22Rv1 (cell line): Measurements from ENCODE around the gene P2RY14.

Experiments
- CTCF ChIP-seq: fragments of 450-650 bp; IDR thresholded peaks from 2 replicates; pipeline ENCODE4 v1.5.1; 2017; ENCODE audit warnings: mild to moderate bottlenecking
- ZFX ChIP-seq: fragments of 450-650 bp; IDR thresholded peaks from 2 replicates; pipeline ENCODE4 v1.6.1; 2017; ENCODE audit warnings: antibody characterized with exemption, borderline replicate concordance

GRCh38 chr3:151259664-151260063 lies 18.7 kb downstream of the P2RY14 start:
- TF ChIP-seq CTCF: no peak
- no peak for TF ChIP-seq ZFX
